ENCODE measurements around the gene HNRNPM. TPM values are rescaled to one million over a fixed set of nuclear protein-coding genes. Genes with fewer than 3 reads are reported as not detected.

HNRNPM gene
- total RNA-seq = 68.5 and 123 TPM in 2 replicates

DNA sequence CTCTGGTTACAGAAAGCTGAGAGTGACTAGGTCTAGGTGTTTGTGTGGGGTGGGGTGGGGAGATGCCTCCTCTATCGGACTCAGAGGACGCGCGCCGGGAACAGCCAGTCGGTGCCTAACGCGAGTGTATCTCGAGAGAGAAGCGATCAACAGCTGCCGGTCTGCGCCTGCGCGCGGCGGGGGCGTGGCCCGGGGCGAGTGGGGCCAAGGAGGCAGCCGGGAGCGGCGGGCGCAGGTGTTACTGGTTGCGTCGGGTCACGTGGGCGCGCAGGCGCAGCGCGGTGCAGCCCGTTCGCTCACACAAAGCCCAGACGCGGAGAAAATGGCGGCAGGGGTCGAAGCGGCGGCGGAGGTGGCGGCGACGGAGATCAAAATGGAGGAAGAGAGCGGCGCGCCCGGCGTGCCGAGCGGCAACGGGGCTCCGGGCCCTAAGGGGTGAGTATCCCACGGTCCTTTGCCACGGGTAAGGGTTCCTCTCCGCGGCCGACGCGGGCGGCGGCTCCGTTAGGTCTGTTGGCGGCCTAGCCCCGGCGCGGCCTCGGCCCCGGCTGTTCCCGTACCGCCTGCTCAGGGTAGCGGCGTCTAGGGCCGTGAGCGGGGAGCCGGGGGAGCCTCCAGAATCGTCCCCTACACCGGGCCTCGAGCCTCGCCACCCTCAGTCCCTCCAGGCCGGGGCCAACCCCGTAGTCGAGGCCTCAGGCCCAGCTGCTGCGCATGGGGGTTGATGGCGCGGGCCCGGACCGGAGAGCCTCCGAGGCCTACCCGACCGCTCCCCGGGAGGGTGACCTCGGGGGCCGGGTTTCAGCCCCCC, at the start of gene HNRNPM:
TSS of gene HNRNPM (plus strand) at position 299 of the 811 bp plus-strand sequence. CDS start at position 323, 24 bp downstream.

DNA sequence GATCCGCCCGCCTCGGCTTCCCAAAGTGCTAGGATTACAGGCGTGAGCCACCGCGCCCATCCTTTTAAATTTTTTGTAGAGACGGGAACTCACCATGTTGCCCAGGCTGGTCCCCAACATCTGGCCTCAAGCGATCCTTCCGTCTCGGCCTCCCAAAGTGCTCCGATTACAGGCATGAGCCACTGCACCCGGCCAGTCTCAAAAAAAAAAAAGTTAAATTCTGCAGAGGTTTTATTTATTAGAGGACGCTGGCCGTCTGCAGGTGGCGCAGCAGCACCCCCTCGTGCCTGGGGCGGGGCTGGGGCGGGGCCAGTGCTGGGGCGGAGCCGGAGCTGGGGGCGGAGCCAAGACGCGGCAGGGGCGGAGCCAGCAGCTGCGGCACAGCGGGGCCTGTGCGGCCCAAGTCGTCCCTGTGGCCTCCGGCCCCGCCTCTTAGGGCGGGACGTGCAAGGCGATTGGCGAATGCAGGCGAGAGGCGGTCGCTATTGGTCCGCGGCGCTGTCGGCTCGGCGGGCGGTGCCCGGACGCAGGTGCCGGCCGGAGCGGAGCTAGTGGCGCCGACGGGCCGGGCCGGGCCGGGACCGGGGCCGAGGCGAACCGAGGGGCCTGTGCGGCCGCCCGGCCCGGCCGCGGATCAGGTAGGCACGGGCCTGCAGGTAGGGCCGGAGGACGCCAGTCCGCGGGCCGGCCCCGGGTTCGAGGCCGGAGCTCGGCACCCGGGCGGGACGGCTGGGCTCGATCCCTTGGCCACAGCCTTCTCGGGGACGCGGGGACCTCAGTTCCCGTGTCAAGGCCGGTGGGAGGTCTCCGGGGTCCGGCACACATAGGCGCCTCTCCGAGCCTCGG, 31.8 kb upstream of the HNRNPM start, which contains the start of gene MARCHF2:
TSS of gene MARCHF2 (plus strand) at position 523 of the 846 bp plus-strand sequence. CDS start 8,536 bp downstream, outside the sequence.

DNA sequence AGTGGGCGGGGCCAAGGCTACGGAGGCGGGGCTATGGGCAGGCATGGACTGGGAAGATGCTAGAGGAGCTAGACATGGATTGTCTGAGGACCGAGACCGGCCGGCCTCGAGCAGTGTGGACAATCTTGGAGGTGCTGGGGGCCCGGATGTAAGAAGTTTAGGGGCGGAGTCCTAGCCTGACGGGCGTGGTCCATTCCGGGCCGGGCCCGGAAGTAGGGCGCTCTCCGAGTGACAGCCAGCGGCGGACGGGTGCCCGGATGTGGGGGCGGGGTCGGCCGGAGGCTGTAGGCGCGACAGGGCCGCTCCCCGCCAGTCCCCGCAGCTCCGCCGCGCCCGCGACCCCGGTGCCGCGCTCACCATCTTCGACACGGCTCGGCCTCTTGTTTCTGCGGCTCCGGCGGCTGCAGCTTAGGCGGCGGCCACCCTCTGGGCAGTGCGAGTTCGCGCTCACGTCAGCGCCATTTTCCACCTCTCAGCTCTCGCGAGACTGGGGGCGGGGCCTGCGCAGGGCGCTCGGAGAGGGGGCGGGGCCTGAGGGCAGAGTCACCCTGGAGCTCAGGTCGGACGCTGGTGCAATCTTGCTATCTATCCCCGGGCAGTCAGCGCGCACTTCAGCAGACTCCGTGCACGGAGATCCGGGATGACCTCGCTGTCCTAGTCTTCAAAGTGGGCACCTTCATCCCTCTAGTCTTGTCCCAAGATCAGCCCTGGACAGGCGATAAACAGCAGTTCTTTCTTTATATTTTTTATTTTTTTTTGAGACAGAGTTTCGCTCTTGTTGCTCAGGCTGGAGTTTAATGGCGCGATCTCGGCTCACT, 69.1 kb downstream of the HNRNPM start, which contains the start of gene ZNF414:
TSS of gene ZNF414 (minus strand) at position 481 of the 818 bp plus-strand sequence. CDS start at position 360, 121 bp downstream.

Other genes with a start within 250 kb of the HNRNPM start
- 8.5 and 24.4 TPM in 2 replicates for gene CERS4, start 235.6 kb upstream of the HNRNPM start, total RNA-seq
- gene CD320, start 136.6 kb upstream of the HNRNPM start, total RNA-seq = 32.3 and 33.1 TPM in 2 replicates
- gene NDUFA7, start 123.6 kb upstream of the HNRNPM start, total RNA-seq = 12.5 and 15.1 TPM in 2 replicates
- gene RPS28, start 123.5 kb upstream of the HNRNPM start, total RNA-seq = 175 and 215 TPM in 2 replicates
- gene KANK3, start 101.7 kb upstream of the HNRNPM start, total RNA-seq = 0.25 and 0.33 TPM in 2 replicates
- 1.9 and 2.4 TPM in 2 replicates for gene ANGPTL4, start 80.8 kb upstream of the HNRNPM start, total RNA-seq
- gene RAB11B, start 54.6 kb upstream of the HNRNPM start, total RNA-seq = 31.9 and 35.2 TPM in 2 replicates
- 43.7 and 89.2 TPM in 2 replicates for gene MARCHF2, start 31.7 kb upstream of the HNRNPM start, total RNA-seq
- gene PRAM1, start 57.7 kb downstream of the HNRNPM start, total RNA-seq = not detected in 2 replicates
- 4.0 and 5.2 TPM in 2 replicates for gene ZNF414, start 69.2 kb downstream of the HNRNPM start, total RNA-seq
- gene MYO1F, start 132.5 kb downstream of the HNRNPM start, total RNA-seq = 0.12 and 0.22 TPM in 2 replicates
- gene ADAMTS10, start 165.7 kb downstream of the HNRNPM start, total RNA-seq = 5.2 and 14.6 TPM in 2 replicates
- gene NFILZ, start 185.7 kb downstream of the HNRNPM start, total RNA-seq = not detected in 2 replicates

Data from uterine smooth muscle cell (primary cell).